ENCODE measurements around the gene CCDC175.

Gene CCDC175

GRCh38 chr14:59534361-59534987, 42.1 kb downstream of the CCDC175 start:
- Histone ChIP-seq H3K9me2 (replicated peaks; ENCODE audit: low read depth, low read length) (no peaks in the 10 kb centered on the region), H3K79me2 (ENCODE audit: insufficient read depth, low read length) (no peaks in the 10 kb centered on the region), H3K9me3 (ENCODE audit: insufficient read depth, low read depth, low read length) (no peaks in the 10 kb centered on the region), H3K9ac (ENCODE audit: low read depth, low read length, poor library complexity, severe bottlenecking) (no peak overlapping the region), H3K27me3 (ENCODE audit: insufficient read depth, low read length, poor library complexity, severe bottlenecking) (no peaks in the 10 kb centered on the region), H2AFZ (ENCODE audit: low read length) (no peak overlapping the region), H4K20me1 (ENCODE audit: insufficient read depth, low read length, poor library complexity, severe bottlenecking) (no peaks in the 10 kb centered on the region), H3K36me3 (ENCODE audit: insufficient read depth, low read length) (no peaks in the 10 kb centered on the region), H3K4me3 (ENCODE audit: low read length, poor library complexity, severe bottlenecking) (no peak overlapping the region), H3F3A (ENCODE audit: low read depth) (no peaks in the 10 kb centered on the region), H3K4me2 (ENCODE audit: low read depth, low read length, poor library complexity, severe bottlenecking) (no peak overlapping the region), H3K4me1 (ENCODE audit: insufficient read depth, low read length, poor library complexity, severe bottlenecking) (no peaks in the 10 kb centered on the region)
- TF ChIP-seq CTCF (conservative IDR thresholded peaks at IDR 0.05; ENCODE audit: low read length) (no peak), EZH2phosphoT487 (IDR thresholded peaks at IDR 0.05; ENCODE audit: borderline replicate concordance) (no peak)

- H3K9me2 ChIP-seq (replicated peaks; ENCODE audit: low read depth, low read length), result no peaks in the 10 kb centered on the region
- H3K27me3 ChIP-seq (ENCODE audit: insufficient read depth, low read length, poor library complexity, severe bottlenecking), result no peaks in the 10 kb centered on the region
- no peaks in the 10 kb centered on the region for H3F3A ChIP-seq (ENCODE audit: low read depth)
- H3K9me3 ChIP-seq (ENCODE audit: insufficient read depth, low read depth, low read length), result no peaks in the 10 kb centered on the region
- H3K36me3 ChIP-seq (ENCODE audit: insufficient read depth, low read length), result no peaks in the 10 kb centered on the region
- H3K9ac ChIP-seq (ENCODE audit: low read depth, low read length, poor library complexity, severe bottlenecking), result no peak overlapping the region
- no peaks in the 10 kb centered on the region for H4K20me1 ChIP-seq (ENCODE audit: insufficient read depth, low read length, poor library complexity, severe bottlenecking)
- H3K4me3 ChIP-seq (ENCODE audit: low read length, poor library complexity, severe bottlenecking), result no peak overlapping the region
- H3K4me1 ChIP-seq (ENCODE audit: insufficient read depth, low read length, poor library complexity, severe bottlenecking), result no peaks in the 10 kb centered on the region
- no peaks in the 10 kb centered on the region for H3K79me2 ChIP-seq (ENCODE audit: insufficient read depth, low read length)
- H3K4me2 ChIP-seq (ENCODE audit: low read depth, low read length, poor library complexity, severe bottlenecking), result no peak overlapping the region
- H2AFZ ChIP-seq (ENCODE audit: low read length), result no peak overlapping the region
- TF ChIP-seq EZH2phosphoT487 (IDR thresholded peaks at IDR 0.05; ENCODE audit: borderline replicate concordance) (no peak), CTCF (conservative IDR thresholded peaks at IDR 0.05; ENCODE audit: low read length) (no peak)
These were observed 44.2 kb downstream of the CCDC175 start for GRCh38 chr14:59532419-59532818.

- H3F3A ChIP-seq (ENCODE audit: low read depth), result no peaks in the 10 kb centered on the region
- no peaks in the 10 kb centered on the region for H3K27me3 ChIP-seq (ENCODE audit: insufficient read depth, low read length, poor library complexity, severe bottlenecking)
- no peak overlapping the region for H3K4me3 ChIP-seq (ENCODE audit: low read length, poor library complexity, severe bottlenecking)
- H3K4me2 ChIP-seq (ENCODE audit: low read depth, low read length, poor library complexity, severe bottlenecking), result no peak overlapping the region
- no peaks in the 10 kb centered on the region for H4K20me1 ChIP-seq (ENCODE audit: insufficient read depth, low read length, poor library complexity, severe bottlenecking)
- TF ChIP-seq EZH2phosphoT487 (IDR thresholded peaks at IDR 0.05; ENCODE audit: borderline replicate concordance) (no peak), CTCF (conservative IDR thresholded peaks at IDR 0.05; ENCODE audit: low read length) (no peak)
- H3K79me2 ChIP-seq (ENCODE audit: insufficient read depth, low read length), result no peaks in the 10 kb centered on the region
- H2AFZ ChIP-seq (ENCODE audit: low read length), result no peak overlapping the region
- no peaks in the 10 kb centered on the region for H3K4me1 ChIP-seq (ENCODE audit: insufficient read depth, low read length, poor library complexity, severe bottlenecking)
- no peaks in the 10 kb centered on the region for H3K36me3 ChIP-seq (ENCODE audit: insufficient read depth, low read length)
- H3K9me3 ChIP-seq (ENCODE audit: insufficient read depth, low read depth, low read length), result no peaks in the 10 kb centered on the region
- H3K9me2 ChIP-seq (replicated peaks; ENCODE audit: low read depth, low read length), result no peaks in the 10 kb centered on the region
- H3K9ac ChIP-seq (ENCODE audit: low read depth, low read length, poor library complexity, severe bottlenecking), result no peak overlapping the region
These were observed 46.3 kb downstream of the CCDC175 start for GRCh38 chr14:59530349-59530748.
